PFSK-1 (cell line): ENCODE results near the gene OLFML1.

ENCODE experiments used
- FOXP2 ChIP-seq: optimal IDR thresholded peaks from 2 replicates; pipeline ENCODE3; 2011; ENCODE audit warnings: borderline replicate concordance, control low read depth, inconsistent platforms; ENCODE audit not compliant: insufficient read depth; ENCODE audit errors: extremely low read length, extremely low read depth
- POLR2AphosphoS5 ChIP-seq: IDR thresholded peaks from 2 replicates; pipeline ENCODE4 v1.6.1; 2012; ENCODE audit warnings: low read depth, mild to moderate bottlenecking, control low read depth, low read length, moderate library complexity
- SIN3A ChIP-seq: IDR thresholded peaks from 2 replicates; pipeline ENCODE4 v1.6.1; 2012; ENCODE audit warnings: mild to moderate bottlenecking, low read length, moderate library complexity, borderline replicate concordance; ENCODE audit not compliant: insufficient read depth
- TAF1 ChIP-seq: IDR thresholded peaks from 2 replicates; pipeline ENCODE4 v1.6.1; 2012; ENCODE audit warnings: low read length, control low read depth, borderline replicate concordance; ENCODE audit not compliant: insufficient read depth
- TF ChIP-seq, protein P1 (sequence below), 2 experiments: IDR thresholded peaks; 2 replicates each; pipeline versions ENCODE4 v1.6.1 to v1.8.0; 2011 to 2012; ENCODE audit warnings: low read depth in 2 of 2, low read length in 2 of 2, control low read depth in 1 of 2, inconsistent platforms in 1 of 2, mild to moderate bottlenecking in 1 of 2, moderate library complexity in 1 of 2; ENCODE audit not compliant: insufficient read depth in 1 of 2

OLFML1 gene

GRCh38 chr11:7531011-7531410, 45.7 kb downstream of the OLFML1 start:
- TF ChIP-seq SIN3A: no peak
- TF ChIP-seq, protein P1, sequence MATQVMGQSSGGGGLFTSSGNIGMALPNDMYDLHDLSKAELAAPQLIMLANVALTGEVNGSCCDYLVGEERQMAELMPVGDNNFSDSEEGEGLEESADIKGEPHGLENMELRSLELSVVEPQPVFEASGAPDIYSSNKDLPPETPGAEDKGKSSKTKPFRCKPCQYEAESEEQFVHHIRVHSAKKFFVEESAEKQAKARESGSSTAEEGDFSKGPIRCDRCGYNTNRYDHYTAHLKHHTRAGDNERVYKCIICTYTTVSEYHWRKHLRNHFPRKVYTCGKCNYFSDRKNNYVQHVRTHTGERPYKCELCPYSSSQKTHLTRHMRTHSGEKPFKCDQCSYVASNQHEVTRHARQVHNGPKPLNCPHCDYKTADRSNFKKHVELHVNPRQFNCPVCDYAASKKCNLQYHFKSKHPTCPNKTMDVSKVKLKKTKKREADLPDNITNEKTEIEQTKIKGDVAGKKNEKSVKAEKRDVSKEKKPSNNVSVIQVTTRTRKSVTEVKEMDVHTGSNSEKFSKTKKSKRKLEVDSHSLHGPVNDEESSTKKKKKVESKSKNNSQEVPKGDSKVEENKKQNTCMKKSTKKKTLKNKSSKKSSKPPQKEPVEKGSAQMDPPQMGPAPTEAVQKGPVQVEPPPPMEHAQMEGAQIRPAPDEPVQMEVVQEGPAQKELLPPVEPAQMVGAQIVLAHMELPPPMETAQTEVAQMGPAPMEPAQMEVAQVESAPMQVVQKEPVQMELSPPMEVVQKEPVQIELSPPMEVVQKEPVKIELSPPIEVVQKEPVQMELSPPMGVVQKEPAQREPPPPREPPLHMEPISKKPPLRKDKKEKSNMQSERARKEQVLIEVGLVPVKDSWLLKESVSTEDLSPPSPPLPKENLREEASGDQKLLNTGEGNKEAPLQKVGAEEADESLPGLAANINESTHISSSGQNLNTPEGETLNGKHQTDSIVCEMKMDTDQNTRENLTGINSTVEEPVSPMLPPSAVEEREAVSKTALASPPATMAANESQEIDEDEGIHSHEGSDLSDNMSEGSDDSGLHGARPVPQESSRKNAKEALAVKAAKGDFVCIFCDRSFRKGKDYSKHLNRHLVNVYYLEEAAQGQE (IDR thresholded peaks at IDR 0.05; ENCODE audit: insufficient read depth in 1 of 2, low read depth in 2 of 2, low read length in 2 of 2): no peak
- no peak for TF ChIP-seq FOXP2
- no peak for TF ChIP-seq TAF1
- TF ChIP-seq POLR2AphosphoS5: no peak

DNA sequence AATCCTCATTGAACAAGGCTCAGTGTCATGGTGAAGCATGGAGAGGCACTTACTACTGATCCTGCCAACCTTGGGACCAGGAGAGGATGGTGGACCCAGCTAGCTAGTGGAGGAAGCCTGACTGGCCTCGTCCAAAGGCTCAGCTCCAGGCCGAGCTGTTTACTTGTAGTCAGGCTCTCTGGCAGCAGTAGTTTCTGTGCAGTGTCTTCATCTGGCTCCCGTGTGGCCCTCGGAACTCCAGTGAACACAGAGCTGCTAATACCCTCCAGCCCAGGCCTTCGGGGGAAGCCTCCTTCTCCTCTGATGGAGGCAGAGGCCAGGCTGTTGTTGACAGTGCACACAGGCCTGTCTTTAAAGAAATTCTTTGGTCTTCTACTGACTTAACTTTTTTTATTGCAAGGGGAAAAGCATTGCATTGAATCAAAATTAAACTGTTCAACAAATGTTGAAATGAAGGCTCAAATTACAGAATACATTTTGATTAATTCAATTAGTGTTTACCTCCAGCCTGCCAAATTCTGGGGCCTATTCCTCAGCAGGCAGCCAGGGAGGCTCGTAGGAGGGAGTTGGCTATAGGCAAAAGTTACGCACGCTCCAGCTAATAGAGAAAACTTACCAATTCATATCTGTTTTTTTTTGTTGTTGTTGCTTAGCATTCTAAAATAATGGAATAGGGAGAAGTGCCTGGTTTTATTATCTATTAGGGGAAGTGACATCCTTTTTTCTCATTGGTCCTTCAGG, 47.3 kb downstream of the OLFML1 start:
- TF ChIP-seq TAF1 (no peak), SIN3A (no peak), FOXP2 (no peak), POLR2AphosphoS5 (no peak)
- TF ChIP-seq, protein P1 (IDR thresholded peaks at IDR 0.05; ENCODE audit: insufficient read depth in 1 of 2, low read depth in 2 of 2, low read length in 2 of 2): no peak

DNA sequence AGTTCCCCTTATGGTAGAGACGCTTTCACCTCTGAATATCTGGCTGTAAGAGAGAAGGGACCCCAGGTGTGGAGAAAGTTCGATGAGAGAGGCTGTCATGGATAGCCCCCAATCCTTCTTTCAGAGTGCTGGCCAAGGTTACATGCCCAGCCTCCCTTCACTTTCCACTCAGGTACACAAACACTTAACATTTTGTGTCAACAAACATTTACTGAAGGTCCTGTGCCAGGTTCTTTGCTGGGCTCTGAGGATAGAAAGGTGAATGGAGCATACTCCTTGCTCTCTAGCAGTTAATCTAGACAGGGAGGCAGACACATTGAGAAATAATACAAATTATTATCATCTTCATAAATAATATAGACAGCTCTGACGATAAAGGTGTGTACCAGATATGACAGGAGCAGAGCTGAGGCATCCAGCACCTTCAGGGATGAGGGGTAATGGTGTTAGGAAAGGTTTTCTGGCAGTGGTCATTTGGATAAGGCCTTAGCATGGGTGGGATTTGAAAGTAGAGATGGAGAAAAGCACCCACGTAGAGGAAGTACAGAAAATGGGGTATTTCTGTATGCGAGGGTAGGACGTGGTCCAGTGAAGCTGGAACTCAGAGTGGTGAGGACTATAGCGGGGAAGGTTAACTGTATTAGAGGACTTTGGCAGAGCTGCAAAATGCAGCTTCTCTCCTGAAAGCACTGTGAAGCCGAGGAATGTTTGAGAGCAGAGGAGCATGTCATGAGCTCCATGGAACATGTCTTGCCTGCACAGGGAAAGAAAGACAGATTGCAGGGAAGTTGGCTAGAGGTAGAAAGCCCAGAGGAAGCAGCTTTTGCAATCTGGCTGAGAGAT, 48.1 kb downstream of the OLFML1 start:
- no peak for TF ChIP-seq POLR2AphosphoS5
- no peak for TF ChIP-seq SIN3A
- TF ChIP-seq, protein P1 (IDR thresholded peaks at IDR 0.05; ENCODE audit: insufficient read depth in 1 of 2, low read depth in 2 of 2, low read length in 2 of 2): no peak
- no peak for TF ChIP-seq FOXP2
- TF ChIP-seq TAF1: no peak

DNA sequence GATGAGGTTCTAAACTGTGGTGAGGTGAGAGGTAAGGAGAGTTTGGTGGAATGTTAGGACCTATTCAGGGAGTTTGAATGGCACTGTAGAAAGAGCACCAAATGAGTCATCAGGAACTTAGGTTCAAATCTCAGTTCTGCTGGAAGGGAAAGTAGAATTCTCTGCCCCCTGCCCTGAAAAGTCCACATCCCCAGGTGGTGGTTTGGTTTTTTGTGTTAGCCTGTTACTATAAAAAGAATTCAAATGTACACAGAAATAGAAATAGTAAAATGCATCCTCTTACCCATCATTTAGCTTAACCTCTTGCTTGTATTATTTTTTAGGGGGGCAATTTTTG, 48.7 kb downstream of the OLFML1 start:
- TF ChIP-seq, protein P1 (IDR thresholded peaks at IDR 0.05; ENCODE audit: insufficient read depth in 1 of 2, low read depth in 2 of 2, low read length in 2 of 2): no peak
- no peak for TF ChIP-seq FOXP2
